ENCODE data around the gene AP2A2. TPM values are rescaled to one million over a fixed set of nuclear protein-coding genes. Genes with fewer than 3 reads are reported as not detected.

Gene AP2A2
- total RNA-seq, 1 donor from 2014 or later: 26.0 TPM

DNA sequence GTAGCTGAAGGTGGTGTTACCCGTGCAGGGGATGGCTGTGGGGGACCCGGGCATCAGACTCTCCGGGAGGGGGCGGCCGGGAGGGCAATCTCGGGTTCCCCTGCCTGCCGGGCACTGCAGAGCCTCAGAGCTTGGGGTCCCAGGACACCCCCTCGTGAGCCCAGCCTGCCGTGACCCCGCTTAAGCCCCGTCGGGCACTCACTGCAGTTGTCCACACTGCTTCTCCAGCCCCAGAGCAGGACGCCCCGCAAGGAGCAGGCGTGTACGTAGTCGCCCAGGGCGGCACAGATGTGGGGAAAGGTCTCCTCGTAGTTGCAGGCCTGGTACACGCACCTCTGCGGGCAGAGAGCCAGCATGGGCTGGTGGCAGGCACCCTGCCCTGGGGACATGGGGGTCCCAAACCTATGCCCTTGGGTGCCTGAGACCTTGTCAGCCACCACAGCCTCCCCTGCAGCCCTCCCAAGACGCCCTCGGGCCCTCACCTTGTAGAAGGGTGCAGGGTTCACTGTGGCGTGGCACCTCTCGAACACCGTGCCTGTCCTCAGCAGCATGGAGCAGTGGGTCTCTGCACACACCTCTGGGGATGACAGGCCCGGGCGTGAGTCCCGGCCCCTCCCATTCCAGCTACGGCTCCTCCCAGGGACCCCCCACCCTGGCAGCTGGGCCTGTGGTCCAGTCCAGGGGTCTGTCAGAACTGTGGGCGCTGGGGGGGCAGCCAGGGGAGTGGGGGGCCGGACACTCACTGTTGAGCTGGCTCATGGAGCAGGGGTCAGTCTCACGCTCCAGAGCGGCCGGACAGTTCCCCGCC, 102.0 kb downstream of the AP2A2 start:
- DNase-seq (ENCODE audit: low read depth in 2 of 2): no peak

DNA sequence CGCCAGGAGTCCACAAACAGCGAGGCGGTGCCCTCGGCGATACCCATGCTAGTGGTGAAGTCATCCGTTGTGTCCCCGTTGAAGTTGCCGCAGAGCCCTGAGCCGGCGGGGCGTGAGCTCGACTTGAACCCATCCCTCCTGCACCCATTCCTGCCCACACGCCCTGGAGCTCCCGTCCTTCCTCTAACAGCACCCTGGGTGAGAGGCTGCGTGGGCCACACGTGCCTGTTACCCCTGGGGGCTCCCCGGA, 102.5 kb downstream of the AP2A2 start:
- no peak for DNase-seq (ENCODE audit: low read depth in 2 of 2)

DNA sequence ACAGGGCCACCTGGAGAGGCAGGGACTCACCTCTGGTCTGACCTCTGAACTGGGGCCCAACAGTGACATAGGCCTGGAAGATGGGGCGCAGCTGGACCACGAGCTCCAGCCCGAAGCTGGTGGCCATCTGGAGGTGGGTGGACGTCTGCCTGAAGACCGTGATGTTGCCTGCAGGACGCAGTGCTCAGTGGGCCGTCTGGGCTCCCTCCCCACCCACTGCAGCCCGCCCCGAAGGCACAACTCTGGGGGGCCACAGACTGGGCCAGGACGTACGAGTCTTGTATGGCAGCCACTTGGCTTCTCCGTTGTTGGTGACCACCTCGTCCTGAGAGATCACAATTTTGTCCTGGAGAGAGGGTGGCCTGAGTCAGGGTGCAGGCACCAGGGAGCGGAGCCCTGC, 102.9 kb downstream of the AP2A2 start:
- DNase-seq (ENCODE audit: low read depth in 2 of 2): no peak

GRCh38 chr11:1029051-1029450, 103.4 kb downstream of the AP2A2 start:
- no peak for DNase-seq (ENCODE audit: low read depth in 2 of 2)

DNA sequence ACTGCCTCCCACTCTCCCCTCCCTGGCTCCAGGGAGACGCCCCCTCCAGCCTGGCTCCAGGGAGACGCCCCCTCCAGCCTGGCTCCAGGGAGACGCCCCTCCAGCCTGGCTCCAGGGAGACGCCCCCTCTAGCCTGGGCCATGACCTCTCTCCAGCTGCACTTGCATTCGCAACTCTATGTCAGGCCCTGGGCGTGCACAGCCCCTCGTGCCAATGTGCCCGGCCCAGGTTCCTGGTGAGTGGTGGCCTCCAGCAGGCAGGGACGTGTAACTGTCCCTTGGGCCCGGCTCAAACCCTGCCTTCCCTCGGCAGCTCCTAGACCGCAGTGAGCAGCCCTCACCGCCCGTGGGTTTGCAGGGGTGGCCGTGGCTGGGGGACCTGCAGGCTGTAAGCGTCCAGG, 104.0 kb downstream of the AP2A2 start:
- DNase-seq (ENCODE audit: low read depth in 2 of 2): no peak

- DNase-seq (ENCODE audit: low read depth in 2 of 2): no peak
Measured at GRCh38 chr11:1030086-1030485, 104.4 kb downstream of the AP2A2 start.

- DNase-seq (ENCODE audit: low read depth in 2 of 2): no peak
Measured at GRCh38 chr11:1030556-1030955, 104.9 kb downstream of the AP2A2 start.

DNA sequence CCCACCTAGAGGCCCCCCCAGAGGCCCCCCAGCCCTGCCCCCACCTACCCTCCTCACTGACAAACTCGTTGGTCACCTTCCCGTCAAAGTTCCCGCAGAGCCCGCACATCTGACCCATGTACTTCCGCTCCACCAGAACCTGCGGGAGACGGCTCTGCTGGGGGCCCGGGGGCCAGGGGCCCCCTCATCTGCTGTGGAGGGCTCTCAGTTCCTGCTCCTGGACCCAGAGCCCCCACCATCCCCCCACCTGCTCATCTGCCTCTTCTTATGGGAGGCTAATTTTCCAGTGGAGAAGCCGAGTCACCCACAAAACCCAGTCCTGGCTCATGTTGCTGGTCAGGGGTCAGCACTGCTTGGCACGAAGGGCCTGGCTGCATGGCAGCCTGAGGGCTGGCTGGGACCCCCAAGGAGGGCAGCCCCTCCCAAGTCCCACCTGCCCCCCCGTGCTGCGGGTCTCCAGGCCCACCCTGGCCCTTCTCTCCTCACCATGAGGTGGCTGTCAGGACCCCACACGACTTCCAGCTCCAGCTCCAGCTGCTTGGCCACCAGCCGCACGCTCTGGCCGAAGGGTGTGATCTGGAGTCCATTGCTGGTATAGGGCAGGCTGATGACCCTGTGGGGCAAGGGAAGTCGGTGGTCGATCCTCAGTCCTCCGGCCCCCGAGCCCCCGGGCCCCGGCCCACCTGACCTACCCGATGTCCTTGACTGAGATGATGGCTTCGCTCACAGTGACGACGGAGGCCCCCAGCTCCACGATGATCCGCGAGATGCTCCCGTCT, 105.6 kb downstream of the AP2A2 start:
- DNase-seq (ENCODE audit: low read depth in 2 of 2): no peak

GRCh38 chr11:1032310-1032891, 106.7 kb downstream of the AP2A2 start:
- no peak for DNase-seq (ENCODE audit: low read depth in 2 of 2)

DNA sequence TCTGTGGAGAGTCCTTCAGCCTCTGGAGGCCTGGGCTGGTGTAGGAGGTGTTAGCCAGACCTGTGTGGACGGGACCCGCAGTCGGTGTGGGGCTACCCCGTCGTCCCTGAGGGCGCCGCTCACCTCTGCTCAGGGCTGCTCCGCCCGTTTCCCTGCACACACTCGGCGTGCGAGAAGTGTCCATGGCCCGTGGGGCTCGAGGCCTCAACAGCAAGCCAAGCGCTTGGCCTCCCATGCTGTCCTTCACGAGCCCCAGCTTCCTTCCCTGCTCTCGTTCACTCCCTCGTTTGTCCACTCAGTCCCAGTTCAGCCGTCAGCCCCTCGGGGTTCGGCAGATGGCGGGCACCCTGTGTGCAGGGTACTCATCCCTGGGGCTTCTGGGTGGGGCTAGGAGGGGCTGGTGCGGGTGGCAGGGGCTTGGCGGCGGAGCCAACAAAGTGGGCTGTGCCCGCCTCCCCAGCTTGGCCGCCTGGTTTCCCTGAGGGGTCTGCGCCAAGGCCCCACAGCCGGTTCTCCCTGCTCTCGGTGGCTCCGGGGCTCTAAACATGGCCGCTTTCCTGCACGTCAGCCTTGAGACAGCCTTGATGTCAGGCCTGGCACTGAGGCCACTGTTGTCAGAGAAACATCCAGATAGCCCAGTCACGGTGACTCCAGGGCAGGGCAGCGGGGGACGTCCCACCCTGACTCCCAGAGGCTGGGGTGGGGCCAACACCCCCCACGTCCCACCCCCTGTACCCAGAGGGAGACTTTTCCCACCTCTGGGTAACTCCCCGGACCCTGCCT, 107.5 kb downstream of the AP2A2 start:
- DNase-seq (ENCODE audit: low read depth in 2 of 2): no peak

DNA sequence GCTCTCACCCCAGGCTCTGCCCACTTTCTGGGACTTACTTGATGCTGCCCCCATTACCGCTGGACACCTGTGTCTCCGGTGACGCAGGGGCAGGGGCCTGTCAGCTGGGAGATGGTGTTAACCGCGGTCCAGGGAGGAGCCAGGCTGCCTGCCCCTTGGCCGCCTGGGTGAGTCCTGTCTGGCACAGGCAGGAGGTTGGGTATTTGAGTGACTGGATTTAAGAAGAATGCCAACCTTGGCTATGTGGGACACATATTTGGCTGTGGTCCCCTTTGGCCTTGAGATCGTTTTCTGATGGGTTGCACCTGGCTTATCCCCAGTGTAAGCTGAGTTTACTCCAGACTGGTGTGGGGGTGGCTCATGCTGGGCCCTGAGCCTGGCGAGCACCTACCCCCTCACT, 108.3 kb downstream of the AP2A2 start:
- no peak for DNase-seq (ENCODE audit: low read depth in 2 of 2)

GRCh38 chr11:1034456-1035295, 109.0 kb downstream of the AP2A2 start:
- no peak for DNase-seq (ENCODE audit: low read depth in 2 of 2)

- no peak for DNase-seq (ENCODE audit: low read depth in 2 of 2)
Measured at GRCh38 chr11:1035577-1036283, 110.1 kb downstream of the AP2A2 start.

GRCh38 chr11:1036303-1036923, 110.7 kb downstream of the AP2A2 start, which contains the start of gene MUC6:
MUC6 (minus strand) TSS chr11:1036718; CDS start chr11:1036655, 63 bp downstream.
- DNase-seq (ENCODE audit: low read depth in 2 of 2): no peak

DNA sequence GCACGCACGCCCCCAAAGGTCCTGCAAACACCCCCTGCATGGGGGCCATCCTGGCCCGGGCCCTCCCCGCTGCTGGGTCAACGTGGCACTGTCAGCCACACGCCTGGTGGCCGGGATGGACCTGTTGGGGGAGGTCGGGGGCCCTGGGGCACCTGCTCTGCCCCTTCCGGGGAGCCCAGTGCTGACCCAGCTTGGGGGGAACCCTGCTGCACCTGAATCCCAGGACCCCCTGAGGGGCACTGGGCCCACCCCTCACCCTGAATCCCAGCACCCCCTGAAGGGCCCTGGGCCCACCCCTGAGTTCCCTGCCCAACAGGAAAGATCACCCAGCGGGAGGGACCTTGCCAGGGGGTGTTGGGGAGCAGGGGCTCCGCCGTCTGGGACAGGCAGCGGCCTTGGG, 111.3 kb downstream of the AP2A2 start:
- DNase-seq (ENCODE audit: low read depth in 2 of 2): no peak

GRCh38 chr11:1037506-1038055, 111.9 kb downstream of the AP2A2 start:
- DNase-seq (ENCODE audit: low read depth in 2 of 2): no peak

DNA sequence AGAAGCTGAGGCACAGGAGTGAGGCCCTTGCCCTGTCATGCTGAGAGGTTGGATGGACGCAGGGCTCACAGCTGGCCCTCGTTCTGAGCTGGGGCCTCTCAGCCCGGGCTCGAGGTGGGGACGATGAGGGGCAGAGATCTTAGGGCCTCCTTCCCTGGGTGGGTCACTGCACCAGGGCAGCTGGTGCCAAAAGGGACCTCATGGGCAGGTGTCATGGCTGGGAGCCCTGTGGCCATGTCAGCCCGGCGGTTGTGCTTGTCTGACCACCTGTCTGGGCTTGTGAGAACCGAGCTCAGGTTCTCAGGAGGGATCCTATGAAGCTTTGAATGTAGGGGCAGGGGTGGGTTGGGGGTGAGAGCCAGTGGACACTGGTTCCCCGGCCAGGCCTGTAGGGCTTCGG, 112.7 kb downstream of the AP2A2 start:
- no peak for DNase-seq (ENCODE audit: low read depth in 2 of 2)

DNA sequence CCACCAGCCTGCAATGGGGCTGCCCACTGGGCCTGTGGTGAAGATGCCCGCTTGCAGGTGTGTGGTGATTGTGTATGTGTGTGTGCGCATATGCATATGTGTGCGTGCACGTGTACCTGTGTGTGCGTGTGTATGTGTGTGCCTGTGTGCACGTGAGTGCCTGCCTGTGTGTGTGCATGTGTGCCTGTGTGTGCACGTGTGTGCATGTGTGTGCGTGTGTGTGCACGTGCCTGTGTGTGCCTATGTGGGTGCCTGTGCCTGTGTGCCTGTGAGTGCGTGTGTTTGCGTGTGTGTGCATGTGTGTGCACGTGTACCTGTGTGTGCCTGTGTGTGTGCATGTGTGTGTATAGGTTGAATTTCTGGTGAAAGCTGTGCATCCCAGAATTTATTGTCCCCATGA, 113.3 kb downstream of the AP2A2 start:
- DNase-seq (ENCODE audit: low read depth in 2 of 2): no peak

Data from lung microvascular endothelial cell (primary cell).